ENCODE measurements around the gene C16orf96. TPM values are rescaled to one million over a fixed set of nuclear protein-coding genes. Genes with fewer than 3 reads are reported as not detected.

C16orf96 gene
- total RNA-seq, 1 donor from 2014 or later = 0.54 TPM

DNA sequence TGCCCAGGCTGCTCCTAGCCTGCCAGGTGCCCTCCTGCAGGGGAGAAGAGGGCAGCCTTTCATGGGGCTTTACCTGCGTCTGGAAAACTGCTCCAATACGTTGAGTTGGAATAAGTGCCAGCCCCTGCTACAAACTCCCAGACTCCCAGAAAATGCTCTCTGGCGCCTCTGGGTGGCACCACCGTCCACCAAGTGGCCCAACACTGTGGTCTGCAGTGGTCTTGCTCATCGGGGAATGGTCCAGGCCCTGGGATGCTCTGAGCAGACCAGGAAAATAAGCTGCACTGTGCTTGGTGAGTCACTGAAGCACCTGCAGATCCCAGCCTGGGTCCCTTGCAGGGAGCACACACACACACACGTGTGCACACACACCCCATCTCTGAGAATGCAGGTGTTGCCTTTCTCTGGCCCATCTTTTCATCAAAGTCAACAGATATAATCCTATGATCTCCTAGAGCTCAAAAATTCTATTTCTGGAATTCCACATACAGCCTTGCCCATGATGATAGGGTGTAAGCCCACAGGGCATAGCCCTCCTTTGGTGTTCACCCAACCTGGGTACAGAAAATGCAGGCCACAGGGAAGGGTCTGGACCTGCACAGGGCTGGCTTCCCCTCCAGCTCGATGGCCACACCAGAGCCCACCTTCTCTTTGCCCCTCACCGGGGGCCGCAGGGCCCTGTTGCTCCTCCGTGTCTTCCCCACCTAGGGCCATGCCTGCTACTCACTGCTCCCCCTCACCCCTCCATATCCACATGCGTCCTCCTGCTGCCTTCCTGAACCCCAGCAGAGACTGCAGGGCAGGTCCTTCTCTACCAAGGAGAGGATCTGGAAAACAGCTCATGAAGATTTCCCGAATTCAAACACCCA, 38.1 kb upstream of the C16orf96 start:
- peak; percentile 36 for TF ChIP-seq CTCF (IDR thresholded peaks at IDR 0.05; ENCODE audit: unreplicated experiment)
- H3K36me3 Mint-ChIP-seq (ENCODE audit: low read depth, unreplicated experiment) = no peaks in the 10 kb centered on the region
- no peak overlapping the region for H3K4me3 Mint-ChIP-seq (ENCODE audit: unreplicated experiment)
- peaks cover 21% of the 10 kb centered on the region for H3K4me1 Mint-ChIP-seq (ENCODE audit: unreplicated experiment)
- H3K9me3 Mint-ChIP-seq (ENCODE audit: unreplicated experiment) = no peaks in the 10 kb centered on the region
- no peak overlapping the region for H3K27ac Mint-ChIP-seq (ENCODE audit: unreplicated experiment)
- DNase-seq (ENCODE audit: low spot score) = peak; percentile 57
- peaks cover 17% of the 10 kb centered on the region for H3K27me3 Mint-ChIP-seq (ENCODE audit: unreplicated experiment)

DNA sequence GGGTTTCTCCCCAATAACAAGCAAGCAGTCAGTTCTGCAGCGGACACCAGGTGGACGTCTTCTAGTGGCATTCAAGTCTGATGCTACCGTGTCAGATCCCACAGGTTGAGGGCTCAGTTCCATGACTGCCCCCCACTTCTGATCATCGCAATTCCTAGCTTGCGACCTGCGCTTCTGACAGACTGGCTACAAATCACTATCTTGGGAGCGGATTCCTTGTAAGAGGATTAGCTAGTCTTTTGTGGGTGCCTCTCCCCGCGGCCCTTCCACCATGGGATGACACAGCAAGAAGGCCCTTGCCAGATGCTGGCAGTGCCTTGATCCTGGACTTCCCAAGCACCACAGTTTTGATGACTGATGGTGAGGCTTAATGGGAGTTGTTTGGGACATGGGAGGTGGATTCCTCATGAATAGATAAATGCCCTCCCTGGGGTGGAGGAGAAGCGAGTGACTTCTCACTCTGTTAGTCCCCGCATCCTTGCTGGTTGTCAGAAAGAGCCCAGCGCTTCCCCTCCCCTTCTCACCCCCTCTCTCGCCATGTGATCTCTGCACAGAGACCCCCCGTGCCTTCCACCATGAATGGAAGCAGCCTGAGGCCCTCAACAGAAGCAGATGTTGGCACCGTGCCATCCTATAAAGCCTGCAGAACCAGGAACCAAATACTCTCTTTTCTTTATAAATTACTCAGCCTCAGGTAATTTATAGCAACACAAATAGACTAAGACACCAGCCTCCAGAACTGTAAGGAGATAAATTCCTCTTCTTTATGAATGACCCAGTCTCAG, 36.7 kb upstream of the C16orf96 start:
- no peak overlapping the region for H3K27ac Mint-ChIP-seq (ENCODE audit: unreplicated experiment)
- H3K9me3 Mint-ChIP-seq (ENCODE audit: unreplicated experiment) = no peaks in the 10 kb centered on the region
- no peak overlapping the region for H3K4me3 Mint-ChIP-seq (ENCODE audit: unreplicated experiment)
- DNase-seq (ENCODE audit: low spot score) = no peak
- peaks cover 3% of the 10 kb centered on the region for H3K36me3 Mint-ChIP-seq (ENCODE audit: low read depth, unreplicated experiment)
- TF ChIP-seq CTCF (IDR thresholded peaks at IDR 0.05; ENCODE audit: unreplicated experiment) = no peak
- peaks cover 17% of the 10 kb centered on the region for H3K27me3 Mint-ChIP-seq (ENCODE audit: unreplicated experiment)
- peaks cover 21% of the 10 kb centered on the region for H3K4me1 Mint-ChIP-seq (ENCODE audit: unreplicated experiment)

DNA sequence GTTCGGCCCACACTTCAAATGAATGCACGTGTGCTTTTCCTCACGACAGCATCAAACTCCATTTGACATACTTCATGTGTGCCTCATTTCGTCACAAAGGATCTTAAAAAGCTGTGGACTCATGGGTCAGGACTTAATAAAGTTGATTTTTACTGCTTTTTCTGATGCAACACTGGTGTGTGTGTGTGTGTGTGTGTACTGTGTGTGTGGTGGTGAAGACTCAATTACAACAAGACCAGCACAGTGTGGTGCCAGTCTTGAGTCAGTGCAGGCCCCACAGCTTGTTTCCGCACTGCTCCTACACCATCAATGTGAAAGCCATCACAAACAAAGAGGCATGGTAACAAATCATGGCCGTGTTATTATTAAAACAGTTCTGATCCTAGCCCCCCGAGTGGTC, 35.2 kb upstream of the C16orf96 start:
- Mint-ChIP-seq H3K27ac (ENCODE audit: unreplicated experiment) (no peak overlapping the region), H3K4me1 (ENCODE audit: unreplicated experiment) (peaks cover 9% of the 10 kb centered on the region), H3K9me3 (ENCODE audit: unreplicated experiment) (no peaks in the 10 kb centered on the region), H3K4me3 (ENCODE audit: unreplicated experiment) (no peak overlapping the region), H3K27me3 (ENCODE audit: unreplicated experiment) (peaks cover 11% of the 10 kb centered on the region), H3K36me3 (ENCODE audit: low read depth, unreplicated experiment) (peaks cover 4% of the 10 kb centered on the region)
- no peak for DNase-seq (ENCODE audit: low spot score)
- no peak for TF ChIP-seq CTCF (IDR thresholded peaks at IDR 0.05; ENCODE audit: unreplicated experiment)

DNA sequence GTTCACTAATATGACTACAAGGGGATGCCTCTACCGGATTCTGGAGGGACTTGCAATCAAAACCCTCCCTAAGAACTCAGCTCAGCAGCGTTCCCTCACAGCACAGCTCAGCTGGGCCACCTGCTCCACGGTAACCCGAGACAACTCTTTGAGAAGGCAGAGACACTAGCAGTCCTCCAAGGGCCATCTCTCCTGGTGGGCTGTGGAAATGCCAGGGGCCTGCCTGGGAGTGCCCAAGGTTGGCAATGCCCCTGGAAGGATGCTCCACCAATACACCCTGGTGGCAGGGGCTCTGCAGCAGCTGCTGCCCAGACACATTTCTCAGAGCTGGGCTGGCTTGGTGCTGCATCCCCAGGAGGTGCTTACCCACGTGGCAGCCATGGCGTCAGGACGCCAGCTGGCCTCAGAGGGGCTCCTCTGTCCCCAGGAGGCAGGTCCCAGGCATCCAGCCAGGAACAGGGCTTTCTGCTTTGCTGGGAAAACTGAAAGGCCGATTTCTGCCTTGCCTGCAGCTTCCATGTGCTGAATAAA, 34.0 kb upstream of the C16orf96 start:
- Mint-ChIP-seq H3K27ac (ENCODE audit: unreplicated experiment) (no peak overlapping the region), H3K9me3 (ENCODE audit: unreplicated experiment) (no peaks in the 10 kb centered on the region), H3K4me1 (ENCODE audit: unreplicated experiment) (peaks cover 6% of the 10 kb centered on the region), H3K36me3 (ENCODE audit: low read depth, unreplicated experiment) (peaks cover 4% of the 10 kb centered on the region), H3K4me3 (ENCODE audit: unreplicated experiment) (no peak overlapping the region), H3K27me3 (ENCODE audit: unreplicated experiment) (peaks cover 11% of the 10 kb centered on the region)
- DNase-seq (ENCODE audit: low spot score) = no peak
- no peak for TF ChIP-seq CTCF (IDR thresholded peaks at IDR 0.05; ENCODE audit: unreplicated experiment)

All from endothelial cell (in vitro differentiated cells).